Subcutaneous adipose tissue (tissue), 4 donors: ENCODE results near the gene MCEE. TPM values are rescaled to one million over a fixed set of nuclear protein-coding genes. Genes with fewer than 3 reads are reported as not detected.

ENCODE experiments used
- CTCF ChIP-seq: fragments of 450-650 bp; IDR thresholded peaks from one replicate; pipeline ENCODE4 v1.5.1; 2016; ENCODE audit warnings: low read depth, mild to moderate bottlenecking, control low read depth, antibody characterized with exemption, moderate library complexity
- total RNA-seq, 4 donors: library from RNA; depleted of rRNA; stranded (reverse); fragments of >200 nt; gene quantifications; one replicate each; pipeline ENCODE4 v1.1.0, GENCODE V29; 2016

Gene MCEE
- total RNA-seq, 4 donors from 2014 or later = 12.1 to 53.2 (median 21.1) TPM

GRCh38 chr2:71102981-71103681 lies 26.9 kb downstream of the MCEE start:
- no peak for TF ChIP-seq CTCF

GRCh38 chr2:71101656-71102055 lies 28.4 kb downstream of the MCEE start:
- no peak for TF ChIP-seq CTCF

GRCh38 chr2:71100195-71100964 lies 29.6 kb downstream of the MCEE start:
- no peak for TF ChIP-seq CTCF

- no peak for TF ChIP-seq CTCF
Observed at GRCh38 chr2:71082402-71083252, 47.4 kb downstream of the MCEE start.

GRCh38 chr2:71078624-71079023 lies 51.4 kb downstream of the MCEE start:
- TF ChIP-seq CTCF = no peak

- no peak for TF ChIP-seq CTCF
Observed at GRCh38 chr2:71074893-71075395, 55.1 kb downstream of the MCEE start.

- no peak for TF ChIP-seq CTCF
Observed at GRCh38 chr2:71073475-71073874, 56.6 kb downstream of the MCEE start.
